NCI-H2081 (cell line): ENCODE results near the gene FMN2.
"Not testable (repeated sequence)": the region's sequence is repeated elsewhere in the genome, so short reads cannot be mapped to it uniquely, and the experiment has no call there.

ENCODE experiments used
- DNase-seq, 2 experiments: peaks; one replicate each; lab custom pipeline; 2025; lab: John Stamatoyannopoulos, UW

Gene FMN2

DNA sequence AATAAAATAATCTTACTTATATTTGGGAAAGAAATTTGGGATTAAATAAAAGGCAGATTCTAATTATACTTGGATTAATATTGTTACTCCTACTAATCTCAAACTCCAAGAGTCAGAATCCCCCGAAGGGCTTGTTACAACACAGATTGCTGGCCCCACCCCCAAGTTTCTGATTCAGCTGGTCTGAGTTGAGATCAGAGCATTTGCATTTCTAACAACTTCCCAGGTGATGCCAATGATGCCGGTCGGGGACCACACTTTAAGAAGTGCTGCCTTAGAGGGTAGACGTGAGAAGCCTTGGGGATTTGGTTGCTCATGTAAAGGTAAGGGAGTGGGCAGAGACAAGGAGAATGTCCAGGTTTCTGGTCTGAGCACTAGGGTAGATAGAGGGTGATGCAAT lies 47.2 kb downstream of the FMN2 start:
- DNase-seq = no peak

- DNase-seq = no peak
These were observed 47.8 kb downstream of the FMN2 start for GRCh38 chr1:240139511-240139910.

GRCh38 chr1:240145120-240145519 lies 53.4 kb downstream of the FMN2 start:
- no peak for DNase-seq

GRCh38 chr1:240148333-240148732 lies 56.6 kb downstream of the FMN2 start:
- no peak for DNase-seq

DNA sequence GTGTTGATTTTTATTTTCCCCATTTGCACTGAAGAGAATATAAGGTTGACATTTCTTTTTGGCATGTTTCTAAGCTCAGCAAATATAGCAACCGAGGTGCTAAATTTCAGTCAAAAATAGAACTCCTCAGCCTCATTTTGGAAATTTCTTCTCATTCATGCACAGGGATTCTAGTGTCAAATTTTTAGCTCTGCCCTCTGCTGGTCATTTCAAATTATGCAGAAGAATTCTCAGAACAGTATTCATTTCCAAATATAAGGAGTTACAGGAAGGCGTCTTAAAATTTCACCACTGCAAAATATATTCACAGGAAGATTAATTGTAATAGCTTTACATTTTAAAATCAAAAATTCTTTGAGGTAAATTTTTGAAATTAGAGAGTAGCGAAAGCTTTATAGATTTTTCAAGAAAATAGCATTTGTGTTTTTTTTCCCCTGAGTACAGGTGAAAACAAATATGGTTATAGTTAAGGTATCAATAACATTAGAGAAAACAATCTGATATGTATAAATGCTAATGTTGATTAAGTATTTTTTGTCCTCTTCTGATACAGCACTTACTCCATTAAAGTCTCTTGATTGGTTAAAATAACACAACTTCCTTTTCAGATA lies 57.9 kb downstream of the FMN2 start:
- DNase-seq = peak; percentile 48 to 66

GRCh38 chr1:240151136-240151735 lies 59.6 kb downstream of the FMN2 start:
- no peak for DNase-seq

DNA sequence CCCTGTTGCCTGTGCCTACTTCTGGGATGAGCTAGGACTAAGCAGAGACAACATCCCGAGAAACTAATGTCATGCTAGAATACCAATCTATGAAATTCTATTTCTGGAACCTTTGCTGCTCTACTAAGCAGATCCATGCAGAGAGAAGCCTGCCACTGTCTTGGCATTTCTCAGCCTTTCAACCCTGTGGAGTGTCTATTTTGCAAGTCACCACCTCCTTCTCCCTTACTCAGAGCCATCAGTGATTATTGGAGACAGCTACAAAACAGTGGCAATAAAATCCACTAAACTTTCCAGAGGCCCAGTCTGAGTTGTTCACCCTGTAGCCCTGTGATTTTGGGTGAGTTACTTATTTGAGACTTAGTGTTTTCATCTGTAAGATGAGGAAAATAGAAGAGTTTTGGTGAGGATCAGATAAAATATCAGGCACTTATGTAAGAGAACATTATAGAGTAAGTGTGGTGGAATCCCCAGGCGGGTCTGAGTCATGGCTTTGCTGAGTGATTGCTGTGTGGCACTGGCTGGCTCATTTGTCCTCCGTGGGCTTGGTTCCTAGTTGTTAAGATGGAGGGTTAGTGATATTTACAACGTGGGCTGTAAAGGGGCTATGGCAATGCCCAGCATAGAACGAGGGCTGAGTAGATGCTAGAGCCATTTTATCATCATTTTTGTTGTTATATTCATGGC lies 61.1 kb downstream of the FMN2 start:
- no peak for DNase-seq

GRCh38 chr1:240155605-240156004 lies 63.9 kb downstream of the FMN2 start:
- no peak for DNase-seq

DNA sequence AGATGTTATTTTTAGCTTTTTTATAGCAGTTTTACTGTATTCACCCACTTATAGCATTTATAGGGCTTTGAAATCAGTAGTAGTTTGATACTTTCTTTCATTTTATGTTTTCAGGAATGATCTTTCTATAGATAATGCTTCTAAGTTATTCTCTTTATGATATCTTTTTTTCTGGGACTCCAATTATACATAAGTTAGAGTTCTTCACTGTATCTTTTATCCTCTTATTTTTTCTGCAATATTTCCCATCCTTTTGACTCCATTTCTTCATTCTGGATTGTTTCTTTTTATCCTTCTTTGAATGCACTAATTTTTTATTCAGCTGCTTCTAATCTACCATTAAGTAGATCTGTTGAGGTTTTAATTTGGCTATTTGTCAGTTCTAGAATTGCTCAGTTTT lies 73.1 kb downstream of the FMN2 start:
- DNase-seq = no peak

GRCh38 chr1:240169188-240169587 lies 77.5 kb downstream of the FMN2 start:
- DNase-seq = peak in 1 of 2 experiments; percentile 36

- no peak for DNase-seq
These were observed 78.6 kb downstream of the FMN2 start for GRCh38 chr1:240170266-240170665.

DNA sequence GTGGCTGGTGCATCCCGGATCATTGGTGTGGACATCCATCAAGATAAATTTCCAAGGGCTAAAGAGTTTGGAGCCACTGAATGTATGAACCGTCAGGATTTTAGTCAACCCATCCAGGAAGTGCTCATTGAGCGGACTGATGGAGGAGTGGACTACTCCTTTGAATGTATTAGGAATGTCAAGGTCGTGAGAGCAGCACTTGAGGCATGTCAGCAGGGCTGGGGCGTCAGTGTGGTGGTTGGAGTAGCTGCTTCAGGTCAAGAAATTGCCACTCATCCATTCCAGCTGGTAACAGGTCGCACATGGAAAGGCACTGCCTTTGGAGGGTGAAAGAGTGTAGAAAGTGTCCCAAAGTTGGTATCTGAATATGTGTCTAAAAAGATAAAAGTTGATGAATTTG lies 79.1 kb downstream of the FMN2 start:
- DNase-seq = no peak

DNA sequence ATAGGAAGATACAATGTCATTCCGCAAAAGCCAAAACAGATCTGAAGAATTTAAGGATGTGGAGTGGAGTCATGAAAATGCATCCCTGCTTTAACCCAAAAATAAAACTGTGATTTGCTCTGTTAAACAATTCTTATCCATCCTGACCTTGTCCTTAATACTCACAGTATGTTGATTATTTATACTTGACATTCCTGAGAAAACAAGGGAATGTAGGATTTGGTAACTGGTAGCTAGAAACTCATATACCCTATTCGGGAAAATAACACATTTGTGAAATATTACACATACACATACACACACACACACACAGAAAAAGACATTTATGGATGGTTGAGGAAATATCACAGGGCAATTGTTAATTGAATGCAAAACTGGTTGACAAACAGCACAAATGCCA lies 80.2 kb downstream of the FMN2 start:
- DNase-seq = no peak

GRCh38 chr1:240173836-240174235 lies 82.2 kb downstream of the FMN2 start:
- DNase-seq = no peak

DNA sequence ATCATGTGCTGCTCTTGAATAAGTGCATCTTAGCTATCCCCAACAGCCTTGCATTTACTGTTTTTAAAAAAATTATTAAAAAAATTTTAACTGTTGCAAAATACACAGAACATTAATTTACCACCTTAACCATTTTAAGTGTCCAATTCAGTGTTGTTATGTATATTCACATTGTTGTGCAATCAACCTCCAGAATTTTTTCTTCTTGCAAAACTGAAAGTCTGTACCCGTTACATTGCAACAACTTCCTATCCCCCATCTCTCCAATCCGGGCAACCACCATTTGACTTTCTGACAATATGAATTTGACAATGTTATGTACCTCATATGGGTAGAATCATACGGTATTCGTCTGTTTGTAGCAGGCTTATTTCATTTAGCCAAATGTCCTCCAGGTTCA lies 83.1 kb downstream of the FMN2 start:
- DNase-seq = no peak

DNA sequence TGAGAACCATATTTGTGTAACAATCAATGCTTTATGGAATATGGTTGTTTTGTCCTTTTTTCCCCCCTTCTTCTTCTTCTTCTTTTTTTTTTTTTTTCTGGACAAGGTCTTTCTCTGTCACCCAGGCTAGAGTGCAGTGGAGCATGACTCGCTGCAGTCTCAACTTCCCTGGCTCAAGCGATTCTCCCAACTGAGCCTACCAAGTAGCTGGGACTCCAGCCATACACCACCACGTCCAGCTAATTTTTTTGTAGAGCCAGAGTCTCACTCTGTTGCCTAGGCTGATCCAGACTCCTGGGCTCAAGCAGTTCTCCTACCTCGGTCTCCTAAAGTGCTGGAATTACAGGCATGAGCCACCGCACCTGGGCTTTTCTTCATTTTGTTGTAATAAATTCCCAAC lies 86.7 kb downstream of the FMN2 start:
- no peak for DNase-seq

DNA sequence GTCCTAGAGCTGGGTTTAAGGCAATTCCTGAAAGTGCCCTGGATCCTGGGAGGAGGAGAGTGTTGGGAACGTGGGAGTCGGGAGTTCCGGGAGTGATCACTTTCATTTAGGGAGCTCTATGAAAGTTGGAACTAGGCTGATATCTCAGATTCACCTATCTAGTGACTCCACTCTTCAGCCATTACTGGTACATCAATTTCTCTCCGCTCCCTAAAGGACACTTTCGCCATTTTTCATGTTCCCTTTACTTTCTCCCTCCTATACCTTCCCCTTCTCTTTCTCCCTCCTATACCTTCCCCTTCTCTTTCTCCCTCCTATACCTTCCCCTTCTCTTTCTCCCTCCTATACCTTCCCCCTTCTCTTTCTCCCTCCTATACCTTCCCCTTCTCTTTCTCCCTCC lies 93.0 kb downstream of the FMN2 start:
- not testable (repeated sequence) for DNase-seq

- no peak for DNase-seq
These were observed 96.5 kb downstream of the FMN2 start for GRCh38 chr1:240188139-240188538.

DNA sequence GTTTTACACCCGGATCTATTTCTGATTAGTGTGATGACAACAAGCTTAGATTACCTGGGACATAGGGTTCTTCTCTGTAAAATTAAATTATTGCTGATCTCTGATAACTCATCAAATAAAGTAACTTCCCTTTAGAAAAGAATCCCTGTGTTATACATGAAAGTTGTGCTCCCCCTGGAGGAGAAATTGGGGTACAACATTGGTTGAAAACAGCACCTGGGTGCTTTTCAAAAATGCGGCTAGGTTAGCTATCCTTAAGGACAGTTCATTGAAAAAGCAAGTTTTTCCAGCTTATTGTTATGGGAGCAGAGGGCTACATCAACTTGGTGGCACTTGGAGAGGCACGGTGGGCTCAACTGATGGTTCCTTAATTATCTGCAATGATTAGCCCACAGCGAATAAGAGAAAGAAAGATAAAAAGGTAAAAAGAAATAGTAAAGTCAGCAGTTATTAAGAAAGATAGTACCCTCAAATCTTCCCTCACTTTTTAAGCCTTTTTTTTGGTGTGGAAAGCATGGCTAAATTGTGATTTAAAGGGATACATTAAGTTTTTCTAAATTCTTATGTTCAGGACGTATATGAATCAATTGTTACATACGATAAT lies 97.8 kb downstream of the FMN2 start:
- DNase-seq = peak; percentile 52 to 75

- peak; percentile 37 to 63 for DNase-seq
These were observed 99.3 kb downstream of the FMN2 start for GRCh38 chr1:240190881-240191401.

GRCh38 chr1:240192851-240193250 lies 101.2 kb downstream of the FMN2 start:
- no peak for DNase-seq

DNA sequence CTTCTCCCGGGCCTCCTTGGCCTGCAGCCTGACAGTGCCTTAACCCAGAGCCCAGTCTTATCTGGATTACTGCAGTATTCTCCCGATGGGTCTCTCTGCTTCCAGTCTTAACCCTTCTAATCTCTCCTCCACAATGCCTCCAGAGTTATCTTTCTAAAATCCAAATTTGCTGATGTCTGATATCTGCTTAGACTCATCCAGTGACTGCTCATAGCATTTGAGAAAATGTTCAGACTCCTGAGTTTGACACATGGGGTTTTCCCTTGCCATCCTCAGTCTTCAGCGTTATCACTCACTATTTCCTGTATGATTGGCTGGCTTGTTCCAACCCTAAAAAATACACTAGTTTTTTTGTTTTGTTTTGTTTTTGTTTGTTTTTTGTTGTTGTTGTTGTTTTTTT lies 102.0 kb downstream of the FMN2 start:
- DNase-seq = no peak

DNA sequence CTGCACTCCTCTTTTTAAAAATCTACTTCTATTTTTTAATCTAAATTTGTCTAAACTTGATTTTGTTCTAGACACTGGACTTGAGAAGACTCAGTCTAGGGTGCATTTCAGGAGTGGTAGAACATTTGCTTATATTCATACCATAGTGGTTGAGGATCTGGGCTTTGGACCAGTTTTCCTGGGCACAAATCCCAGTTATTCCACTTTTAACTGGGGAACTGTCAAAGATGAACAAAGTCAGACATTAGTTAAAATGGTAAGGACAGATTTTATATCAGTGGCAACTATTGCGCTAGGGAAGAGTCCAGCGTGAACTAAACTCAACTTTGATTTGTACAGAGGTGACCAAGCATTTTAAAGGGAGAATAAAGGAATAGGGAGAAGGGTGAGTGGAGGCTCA lies 102.4 kb downstream of the FMN2 start:
- no peak for DNase-seq
